ENCODE data around the gene USH2A. TPM values are rescaled to one million over a fixed set of nuclear protein-coding genes. Genes with fewer than 3 reads are reported as not detected.

Gene USH2A
- total RNA-seq, 2 experiments from 2014 or later: not detected

GRCh38 chr1:216081445-216081844, 341.8 kb downstream of the USH2A start:
- DNase-seq: no peak
- POLR2A ChIA-PET: no interaction called here
- intact Hi-C loops (cut with micrococcal nuclease): no loop called here
- Mint-ChIP-seq H3K9me3 (peaks cover 5% of the 10 kb centered on the region), H3K36me3 (ENCODE audit: low read depth) (no peaks in the 10 kb centered on the region), H3K4me1 (ENCODE audit: low read depth) (no peaks in the 10 kb centered on the region), H3K27me3 (no peaks in the 10 kb centered on the region), H3K4me3 (no peak overlapping the region), H3K27ac (no peak overlapping the region)
- CTCF ChIA-PET: no interaction called here
- no peak for TF ChIP-seq CTCF (IDR thresholded peaks at IDR 0.05)
- ATAC-seq: no peak

DNA sequence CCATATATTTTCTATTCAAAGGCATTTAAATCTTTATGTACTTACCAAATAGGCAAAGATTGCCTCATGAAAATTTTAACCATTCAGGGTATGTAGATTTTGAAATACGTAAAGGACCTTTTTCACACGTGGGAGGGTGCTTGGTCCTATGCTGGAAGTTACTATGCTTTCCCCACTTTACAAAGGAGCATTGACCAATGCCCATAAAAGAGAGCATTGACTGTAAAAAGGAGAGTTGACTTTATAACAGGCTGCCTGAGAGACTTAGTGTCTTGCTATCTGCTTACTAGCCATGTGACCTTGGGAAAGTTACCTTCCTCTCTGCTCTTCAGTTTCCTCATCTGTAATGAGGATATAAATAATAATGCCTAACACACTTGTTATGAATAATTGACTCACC, 346.5 kb downstream of the USH2A start:
- Mint-ChIP-seq H3K36me3 (ENCODE audit: low read depth) (no peaks in the 10 kb centered on the region), H3K4me3 (no peak overlapping the region), H3K9me3 (peaks cover 5% of the 10 kb centered on the region), H3K27ac (no peak overlapping the region), H3K27me3 (no peaks in the 10 kb centered on the region), H3K4me1 (ENCODE audit: low read depth) (no peaks in the 10 kb centered on the region)
- intact Hi-C loops (cut with micrococcal nuclease): no loop called here
- ATAC-seq: no peak
- no peak for TF ChIP-seq CTCF (IDR thresholded peaks at IDR 0.05)
- no peak for DNase-seq
- CTCF ChIA-PET: no interaction called here
- POLR2A ChIA-PET: no interaction called here

- ChIA-PET POLR2A (no interaction called here), CTCF (no interaction called here)
- H3K9me3 Mint-ChIP-seq: peaks cover 2% of the 10 kb centered on the region
- H3K27me3 Mint-ChIP-seq: no peaks in the 10 kb centered on the region
- no peak overlapping the region for H3K27ac Mint-ChIP-seq
- H3K4me3 Mint-ChIP-seq: no peak overlapping the region
- no peaks in the 10 kb centered on the region for H3K36me3 Mint-ChIP-seq (ENCODE audit: low read depth)
- DNase-seq (no peak), ATAC-seq (no peak)
- no peak for TF ChIP-seq CTCF (IDR thresholded peaks at IDR 0.05)
- no peaks in the 10 kb centered on the region for H3K4me1 Mint-ChIP-seq (ENCODE audit: low read depth)
- intact Hi-C loops (cut with micrococcal nuclease): no loop called here
These were observed 347.9 kb downstream of the USH2A start for GRCh38 chr1:216075339-216075738.

DNA sequence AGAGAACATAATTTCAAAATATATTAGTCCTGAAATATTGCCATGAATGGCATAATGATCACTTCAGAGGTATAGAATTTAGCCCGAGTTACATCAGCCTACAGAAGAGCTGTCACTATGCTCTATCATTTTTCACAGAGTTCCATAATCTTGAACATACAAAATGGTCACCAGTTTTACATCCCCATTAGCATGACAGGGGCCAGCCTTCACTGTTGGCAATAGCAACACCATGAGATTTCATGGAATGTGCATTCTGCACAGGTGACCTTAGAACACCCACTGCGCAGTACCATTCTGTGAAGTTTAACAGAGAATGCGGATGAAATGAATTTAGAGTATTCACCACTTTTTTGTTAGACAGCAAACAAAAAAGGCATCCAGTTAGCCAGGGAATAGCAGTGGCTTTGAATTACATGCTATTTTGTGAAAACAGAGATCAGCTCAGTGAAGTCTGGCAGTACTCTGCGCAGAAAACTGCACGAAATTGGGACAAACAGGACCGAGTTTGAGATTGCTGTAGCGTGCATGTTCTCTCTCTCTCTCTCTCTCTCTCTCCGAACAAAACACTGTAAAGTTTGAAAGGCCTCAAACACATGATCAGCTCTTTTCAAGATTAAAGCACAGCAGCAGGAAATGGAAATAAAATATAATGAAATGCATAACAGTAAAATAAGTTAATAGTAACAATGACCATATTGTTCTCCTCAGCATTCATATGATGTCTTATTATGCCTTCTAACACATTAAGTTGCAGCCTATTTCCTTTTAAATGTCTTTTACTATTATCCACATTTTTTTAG, 349.3 kb downstream of the USH2A start:
- no peak for DNase-seq
- H3K27ac Mint-ChIP-seq: no peak overlapping the region
- POLR2A ChIA-PET: no interaction called here
- CTCF ChIA-PET: no interaction called here
- H3K4me1 Mint-ChIP-seq (ENCODE audit: low read depth): no peaks in the 10 kb centered on the region
- no peak for TF ChIP-seq CTCF (IDR thresholded peaks at IDR 0.05)
- no peak for ATAC-seq
- no peaks in the 10 kb centered on the region for H3K36me3 Mint-ChIP-seq (ENCODE audit: low read depth)
- no peaks in the 10 kb centered on the region for H3K27me3 Mint-ChIP-seq
- H3K4me3 Mint-ChIP-seq: no peak overlapping the region
- peaks cover 2% of the 10 kb centered on the region for H3K9me3 Mint-ChIP-seq
- intact Hi-C loops (cut with micrococcal nuclease): no loop called here

GRCh38 chr1:216071262-216071661, 352.0 kb downstream of the USH2A start:
- no peaks in the 10 kb centered on the region for H3K27me3 Mint-ChIP-seq
- ChIA-PET CTCF (no interaction called here), POLR2A (no interaction called here)
- H3K36me3 Mint-ChIP-seq (ENCODE audit: low read depth): no peaks in the 10 kb centered on the region
- DNase-seq (no peak), ATAC-seq (no peak)
- no peak overlapping the region for H3K4me3 Mint-ChIP-seq
- peaks cover 7% of the 10 kb centered on the region for H3K9me3 Mint-ChIP-seq
- H3K27ac Mint-ChIP-seq: no peak overlapping the region
- no peaks in the 10 kb centered on the region for H3K4me1 Mint-ChIP-seq (ENCODE audit: low read depth)
- TF ChIP-seq CTCF (IDR thresholded peaks at IDR 0.05): no peak
- intact Hi-C loops (cut with micrococcal nuclease): no loop called here
